HL-60 (cell line): ENCODE measurements around the gene OR9Q1.

Experiments used
- CTCF ChIP-seq: IDR thresholded peaks from one replicate; pipeline ENCODE4 v1.5.1; 2011; ENCODE audit warnings: low read length, control low read depth, inconsistent platforms; ENCODE audit not compliant: insufficient read depth
- GABPA ChIP-seq: IDR thresholded peaks from 2 replicates; pipeline ENCODE4 v1.6.1; 2012; ENCODE audit warnings: low read depth
- REST ChIP-seq: IDR thresholded peaks from 2 replicates; pipeline ENCODE4 v1.6.1; 2012; ENCODE audit warnings: low read depth; ENCODE audit not compliant: insufficient replicate concordance

GRCh38 chr11:58070585-58070984, 46.9 kb downstream of the OR9Q1 start:
- TF ChIP-seq CTCF (no peak), REST (no peak), GABPA (no peak)
